GM18520 (cell line): ENCODE measurements around the gene MAGI2.

ENCODE experiments used
- ATAC-seq: cut with Tn5 transposase; IDR thresholded peaks from one replicate; pipeline ENCODE4 v1.9.1; 2021; ENCODE audit not compliant: unreplicated experiment

Gene MAGI2

GRCh38 chr7:78134256-78134655 is 1319.2 kb downstream of the MAGI2 start:
- ATAC-seq = no peak

- ATAC-seq = no peak
Observed at GRCh38 chr7:78130446-78131215, 1322.8 kb downstream of the MAGI2 start.

GRCh38 chr7:78129865-78130264 is 1323.6 kb downstream of the MAGI2 start:
- ATAC-seq = no peak

- no peak for ATAC-seq
Observed at GRCh38 chr7:78127009-78127408, 1326.5 kb downstream of the MAGI2 start.

- ATAC-seq = no peak
Observed at GRCh38 chr7:78125884-78126283, 1327.6 kb downstream of the MAGI2 start.

- ATAC-seq = no peak
Observed at GRCh38 chr7:78124216-78124615, 1329.3 kb downstream of the MAGI2 start.

- ATAC-seq = no peak
Observed at GRCh38 chr7:78121888-78122287, 1331.6 kb downstream of the MAGI2 start.

GRCh38 chr7:78118470-78118869 is 1335.0 kb downstream of the MAGI2 start:
- ATAC-seq = no peak

- no peak for ATAC-seq
Observed at GRCh38 chr7:78115876-78116275, 1337.6 kb downstream of the MAGI2 start.

GRCh38 chr7:78114993-78115392 is 1338.5 kb downstream of the MAGI2 start:
- ATAC-seq = no peak

- no peak for ATAC-seq
Observed at GRCh38 chr7:78112488-78112887, 1341.0 kb downstream of the MAGI2 start.

- ATAC-seq = no peak
Observed at GRCh38 chr7:78111386-78111785, 1342.1 kb downstream of the MAGI2 start.

GRCh38 chr7:78103475-78103874 is 1350.0 kb downstream of the MAGI2 start:
- no peak for ATAC-seq

- ATAC-seq = no peak
Observed at GRCh38 chr7:78101076-78101475, 1352.4 kb downstream of the MAGI2 start.

GRCh38 chr7:78099715-78100394 is 1353.6 kb downstream of the MAGI2 start:
- ATAC-seq = no peak

- no peak for ATAC-seq
Observed at GRCh38 chr7:78095549-78095948, 1357.9 kb downstream of the MAGI2 start.

- ATAC-seq = no peak
Observed at GRCh38 chr7:78092331-78092730, 1361.1 kb downstream of the MAGI2 start.

GRCh38 chr7:78090616-78091015 is 1362.9 kb downstream of the MAGI2 start:
- no peak for ATAC-seq

- no peak for ATAC-seq
Observed at GRCh38 chr7:78083476-78084120, 1369.9 kb downstream of the MAGI2 start.

- no peak for ATAC-seq
Observed at GRCh38 chr7:78082556-78082955, 1370.9 kb downstream of the MAGI2 start.

GRCh38 chr7:78081888-78082287 is 1371.6 kb downstream of the MAGI2 start:
- no peak for ATAC-seq

- ATAC-seq = no peak
Observed at GRCh38 chr7:78081344-78081743, 1372.1 kb downstream of the MAGI2 start.
